Fibroblast of skin of back (primary cell): ENCODE results near the gene S100A1.
A peak's percentile ranks its signal among the peaks of the same experiment; 100 is the strongest.

ENCODE experiments used
- DNase-seq: peaks from one replicate; pipeline ENCODE4 v3.0.0-alpha.2; 2013

The S100A1 gene

GRCh38 chr1:153610811-153611301 is 17.4 kb upstream of the S100A1 start:
- DNase-seq, result no peak

- no peak for DNase-seq
These were observed 16.9 kb upstream of the S100A1 start for GRCh38 chr1:153611356-153611755.

DNA sequence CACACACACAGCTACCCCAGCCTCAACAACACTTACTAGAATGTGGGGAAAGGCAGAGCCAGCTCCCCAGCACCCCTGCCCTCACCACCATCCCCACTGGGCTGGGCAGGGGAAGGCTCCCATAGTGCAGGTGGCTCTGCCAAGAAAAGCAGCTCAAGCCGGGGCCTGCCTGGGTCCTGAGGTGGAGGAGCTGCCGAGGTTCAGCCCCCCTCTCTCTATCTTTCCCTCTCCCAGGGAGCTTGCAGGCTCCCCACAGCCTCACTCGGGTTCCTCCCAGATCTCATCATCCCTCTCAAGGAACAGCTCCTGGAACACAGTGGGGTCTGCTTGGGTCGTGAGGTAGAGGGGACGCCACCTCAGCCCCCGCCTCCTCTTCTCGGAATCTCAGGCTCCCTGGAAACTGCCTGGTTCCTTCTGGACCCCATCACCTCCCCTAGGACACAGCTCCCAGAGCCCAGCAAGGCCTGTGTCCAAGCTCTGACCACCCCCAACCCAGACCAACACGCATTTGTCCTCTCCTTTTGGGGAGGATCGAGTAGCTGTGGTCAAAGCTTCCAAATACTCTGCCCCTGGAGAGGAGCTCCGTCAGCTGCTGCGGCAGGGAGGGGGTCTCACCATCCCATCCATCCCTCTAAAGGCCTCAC is 16.0 kb upstream of the S100A1 start:
- no peak for DNase-seq

DNA sequence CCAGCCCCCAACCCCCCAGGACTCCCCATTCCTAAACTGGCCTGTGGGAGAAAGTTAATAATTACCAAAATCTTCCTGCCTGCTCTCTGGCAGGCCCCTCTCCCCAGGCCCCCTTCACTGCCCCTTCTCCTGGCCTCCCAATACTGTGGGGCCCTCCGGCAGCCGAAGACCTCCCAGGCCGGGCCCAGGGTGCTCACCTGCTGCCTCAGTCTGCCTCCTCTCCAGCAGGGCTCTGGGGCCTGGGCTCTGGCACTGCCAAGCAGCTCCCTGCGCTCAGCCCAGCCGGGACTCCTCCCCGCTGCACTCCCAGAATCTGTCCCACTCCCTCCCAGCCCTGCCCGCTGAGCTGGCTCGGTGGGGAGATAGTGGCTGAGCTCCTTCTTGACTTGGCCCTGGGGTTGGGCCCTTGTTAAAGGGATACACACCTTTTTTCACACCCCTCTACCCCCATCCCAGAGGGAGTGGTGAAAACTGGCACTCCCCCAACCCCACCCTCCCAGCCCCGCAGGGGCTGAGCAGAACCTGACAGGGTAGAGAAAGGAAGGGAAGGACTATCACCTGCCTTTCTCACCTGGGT is 15.4 kb upstream of the S100A1 start, which contains the start of gene S100A16:
Gene S100A16 (minus strand): TSS at position 383 of the 577 bp plus-strand sequence. CDS start 4,986 bp downstream, outside the sequence.
- DNase-seq, result peak; percentile 82

DNA sequence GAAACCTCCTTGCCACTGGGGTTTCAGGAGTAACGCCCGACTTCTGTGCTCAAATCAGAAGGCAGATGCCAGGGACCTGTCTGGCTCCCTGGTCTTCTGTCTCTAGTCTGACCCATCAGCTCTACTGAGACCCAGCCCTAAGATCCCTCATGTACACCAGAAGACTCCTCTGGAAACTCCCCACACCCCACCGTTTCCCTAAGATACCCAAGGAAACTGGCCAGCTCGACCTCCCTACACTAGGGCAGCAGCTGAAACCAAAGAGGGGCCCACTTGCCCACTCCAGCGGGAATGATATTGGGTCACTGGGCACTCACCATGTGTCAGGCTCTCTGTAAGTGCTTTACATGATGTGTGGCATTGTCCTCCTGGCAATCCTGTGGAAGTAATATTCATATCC is 14.8 kb upstream of the S100A1 start:
- no peak for DNase-seq

- DNase-seq, result no peak
These were observed 13.9 kb upstream of the S100A1 start for GRCh38 chr1:153614189-153614900.

GRCh38 chr1:153614906-153615305 is 13.3 kb upstream of the S100A1 start:
- DNase-seq, result no peak

GRCh38 chr1:153615406-153615805 is 12.8 kb upstream of the S100A1 start:
- no peak for DNase-seq

- DNase-seq, result no peak
These were observed 11.9 kb upstream of the S100A1 start, which contains the start of gene S100A14 for GRCh38 chr1:153616144-153616916. Gene S100A14, minus strand, starts transcription at chr1:153616325. Its CDS starts 467 bp downstream, at chr1:153615858.

DNA sequence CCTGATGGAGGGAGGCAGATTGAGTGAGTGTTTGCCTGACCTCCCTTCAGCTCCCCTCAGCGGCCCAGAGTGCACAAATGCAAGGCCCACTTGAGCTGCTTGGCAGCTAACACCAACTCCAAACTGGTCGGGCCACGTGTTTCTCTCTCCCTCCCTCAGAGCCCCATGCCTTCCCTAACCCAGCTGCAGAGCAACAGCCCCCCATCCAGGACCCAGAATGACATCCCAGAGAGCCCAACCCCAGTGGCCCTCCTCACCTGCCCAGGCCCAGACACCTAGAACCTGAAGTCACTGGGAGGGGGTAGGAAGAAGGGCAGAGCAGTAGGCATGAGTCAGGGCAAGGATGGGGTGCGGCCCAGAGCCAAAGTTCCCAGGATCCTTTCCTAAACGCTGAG is 11.3 kb upstream of the S100A1 start:
- DNase-seq, result no peak

DNA sequence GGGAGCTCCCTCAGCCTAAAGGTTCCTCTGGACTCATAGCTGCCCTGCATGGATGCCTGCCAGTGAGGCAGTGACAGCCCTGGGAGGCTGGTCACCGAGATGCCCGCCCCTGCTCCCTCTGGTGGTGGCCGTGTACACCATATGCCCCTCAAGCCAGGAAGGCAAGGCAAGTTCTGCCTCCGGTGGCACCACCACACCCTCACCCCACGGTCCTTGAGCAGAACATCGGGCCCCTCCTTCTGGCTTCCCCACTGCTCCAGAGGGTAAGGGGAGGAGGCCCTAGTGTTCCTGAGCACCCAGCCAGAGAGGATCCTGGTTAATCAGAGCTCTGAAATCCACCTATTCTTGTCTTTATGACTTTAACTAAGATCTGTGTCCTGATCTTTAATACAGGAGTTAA is 10.6 kb upstream of the S100A1 start:
- peak; percentile 73 for DNase-seq

DNA sequence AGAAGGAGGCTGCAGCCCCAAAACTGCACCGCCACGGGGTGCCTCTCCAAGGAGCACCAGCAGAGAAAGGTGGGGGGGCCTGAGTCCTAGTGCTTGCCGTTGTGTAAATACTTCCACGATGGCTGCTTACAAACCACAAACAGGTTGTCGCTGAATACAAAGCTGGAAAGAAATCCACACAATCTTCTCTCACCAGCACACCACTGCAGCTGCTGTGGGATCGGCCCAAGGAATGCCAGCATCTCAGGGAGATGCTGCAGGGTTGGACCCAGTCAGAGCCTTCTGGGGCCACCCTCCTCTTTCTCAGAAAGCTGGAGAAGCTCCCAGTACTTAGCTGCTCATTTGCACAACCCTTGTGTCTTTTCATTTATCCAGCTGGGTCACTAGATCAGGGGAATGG is 9.1 kb upstream of the S100A1 start:
- no peak for DNase-seq

- no peak for DNase-seq
These were observed 5.1 kb upstream of the S100A1 start for GRCh38 chr1:153623101-153623500.

DNA sequence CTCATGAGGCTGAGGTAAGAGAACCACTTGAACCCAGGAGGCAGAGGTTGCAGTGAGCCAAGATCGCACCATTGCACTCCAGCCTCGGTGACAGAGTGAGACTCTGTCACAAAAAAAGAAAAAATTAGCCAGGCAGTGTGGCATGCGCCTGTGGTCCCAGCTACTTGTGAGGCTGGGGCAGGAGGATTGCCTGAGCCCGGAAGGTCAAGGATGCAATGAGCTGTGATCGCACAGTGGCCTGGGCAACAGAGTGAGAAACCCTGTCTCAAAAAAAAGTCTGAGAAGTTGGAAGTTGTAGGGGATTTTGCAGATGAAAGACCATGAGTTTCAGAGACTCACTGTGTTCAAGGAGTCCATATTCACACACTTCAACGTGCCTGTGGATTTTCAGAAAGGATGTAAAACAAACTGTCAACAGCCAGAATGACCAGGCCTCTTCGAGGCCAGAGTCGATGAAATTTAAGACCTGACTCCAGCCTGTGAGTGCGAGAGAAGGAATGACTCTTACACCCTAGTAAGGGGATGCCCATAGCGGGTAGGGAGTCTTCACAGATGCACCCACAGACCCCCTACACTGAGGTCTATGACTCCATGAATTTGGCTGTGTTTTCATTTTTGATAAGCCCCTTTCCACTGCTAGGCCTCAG is 3.1 kb upstream of the S100A1 start:
- DNase-seq, result no peak

GRCh38 chr1:153626477-153626903 is 1.7 kb upstream of the S100A1 start:
- no peak for DNase-seq

DNA sequence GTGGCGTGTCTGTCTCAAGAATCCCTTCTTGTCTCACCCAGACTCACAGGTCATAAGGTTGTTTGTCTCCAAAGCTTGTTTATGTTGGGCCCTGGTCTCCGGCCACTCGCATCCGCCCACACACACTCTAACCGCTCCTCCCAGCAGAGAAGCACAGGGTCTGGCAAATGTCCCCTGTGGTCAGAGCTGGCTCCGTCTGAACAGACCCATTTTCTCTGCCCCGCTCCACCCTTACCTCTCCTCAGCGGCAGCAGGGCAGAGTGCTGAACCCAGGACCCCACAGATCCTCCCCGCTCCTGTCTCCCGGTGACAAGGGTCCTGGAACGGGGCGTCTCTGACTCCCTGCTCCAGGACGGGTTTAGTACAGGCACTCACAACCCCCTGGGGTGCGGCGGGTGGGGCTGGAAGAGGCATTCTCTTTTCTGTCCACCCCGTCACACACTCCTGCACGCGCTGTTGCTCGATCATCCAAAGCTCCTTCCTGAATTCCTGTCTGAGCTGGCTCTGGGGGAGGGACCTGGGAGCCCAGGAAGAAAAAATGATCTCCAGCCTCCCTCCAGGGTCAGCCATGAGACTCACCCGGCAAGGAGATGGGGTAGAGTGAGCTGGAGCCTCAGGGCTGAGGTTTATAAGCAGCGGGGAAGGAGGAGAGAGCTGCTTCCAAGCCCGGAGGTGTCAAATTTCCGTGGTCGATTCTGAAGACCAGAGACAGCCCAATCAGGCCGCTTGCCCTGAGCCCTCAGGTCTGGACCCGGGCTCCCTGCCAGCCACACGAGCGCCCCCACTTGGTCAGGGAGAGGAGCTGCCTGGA is 1.1 kb upstream of the S100A1 start, which contains the start of gene S100A13:
Gene S100A13 (minus strand): TSS at position 602 of the 811 bp plus-strand sequence. CDS start 1,033 bp downstream, outside the sequence.
- DNase-seq, result peak; percentile 95

GRCh38 chr1:153628638-153629342 is 556 bp downstream of the S100A1 start:
- no peak for DNase-seq

DNA sequence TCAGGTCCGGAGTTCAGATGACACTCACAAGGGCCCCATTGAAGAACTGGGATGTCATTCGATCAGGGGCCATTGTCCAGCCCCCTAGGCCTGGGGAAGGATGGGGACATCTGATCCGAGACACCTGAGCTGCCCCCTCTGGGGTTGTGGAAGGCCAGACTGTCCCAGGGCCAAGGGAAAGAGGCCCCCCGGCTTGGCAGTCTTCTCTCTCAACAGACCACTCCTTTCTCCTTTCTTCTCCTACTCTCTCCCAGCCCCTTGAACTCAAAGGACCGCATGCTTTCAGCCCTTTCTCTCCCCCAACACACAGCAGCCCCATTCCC is 1.1 kb downstream of the S100A1 start:
- no peak for DNase-seq

DNA sequence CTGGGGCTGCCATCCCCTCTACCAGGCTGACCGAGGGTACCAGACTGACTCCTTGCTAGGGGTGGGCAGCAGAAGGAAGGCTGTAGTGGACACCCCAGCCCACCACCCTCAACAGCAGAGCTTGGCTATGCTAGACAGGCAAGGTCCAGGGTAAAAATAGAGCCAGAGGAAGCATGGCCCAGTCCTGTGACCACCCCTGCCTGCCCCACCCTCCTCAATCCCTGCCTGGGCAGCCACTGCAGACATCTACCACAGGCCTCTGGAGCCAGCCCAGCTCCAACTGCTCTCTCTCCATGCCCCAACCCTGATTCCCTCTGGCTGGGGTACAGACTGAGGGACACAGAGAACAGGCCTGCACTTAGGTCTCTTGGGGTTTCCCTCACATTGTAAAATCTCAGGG is 1.7 kb downstream of the S100A1 start:
- DNase-seq, result no peak

DNA sequence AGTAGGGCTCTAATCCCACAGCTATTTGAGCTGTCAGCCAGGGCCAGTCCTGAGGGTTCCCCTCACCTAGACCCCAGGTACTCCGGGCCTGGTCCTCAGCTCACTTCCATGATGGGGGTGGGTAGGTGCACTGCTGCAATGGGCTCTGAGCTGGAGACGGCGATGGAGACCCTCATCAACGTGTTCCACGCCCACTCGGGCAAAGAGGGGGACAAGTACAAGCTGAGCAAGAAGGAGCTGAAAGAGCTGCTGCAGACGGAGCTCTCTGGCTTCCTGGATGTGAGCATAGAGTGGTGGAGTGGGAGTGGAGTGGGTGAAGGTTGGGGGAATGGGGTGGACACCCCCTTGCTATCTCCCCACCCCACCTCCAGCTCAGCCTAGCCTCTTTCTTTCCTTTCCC is 2.1 kb downstream of the S100A1 start:
- DNase-seq, result no peak
